ENCODE data around the gene SNTN. TPM values are rescaled to one million over a fixed set of nuclear protein-coding genes. Genes with fewer than 3 reads are reported as not detected.
"Not testable (repeated sequence)": the region's sequence is repeated elsewhere in the genome, so short reads cannot be mapped to it uniquely, and the experiment has no call there.

The SNTN gene
- total RNA-seq, 2 experiments from 2014 or later: not detected

DNA sequence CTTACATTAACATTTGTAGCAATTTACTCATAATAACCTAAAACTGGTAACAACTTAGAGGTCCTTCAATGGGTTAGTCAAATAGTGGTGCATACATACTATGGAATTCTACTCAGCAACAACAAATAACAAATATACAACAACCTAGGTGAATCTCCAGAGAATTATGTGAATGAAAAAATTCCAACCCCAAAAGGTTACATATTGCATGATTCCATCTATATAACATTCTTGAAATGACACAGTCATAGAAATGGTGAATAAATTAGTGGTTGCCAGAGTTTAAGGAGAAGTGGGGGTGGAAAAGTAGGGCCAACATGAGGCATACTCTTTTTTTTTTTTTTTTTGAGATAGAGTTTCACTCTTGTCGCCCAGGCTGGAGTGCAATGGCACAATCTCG, 12.7 kb upstream of the SNTN start:
- ChIA-PET CTCF (no interaction called here), POLR2A (no interaction called here)
- H3K27ac Mint-ChIP-seq: no peak overlapping the region
- H3K36me3 Mint-ChIP-seq (ENCODE audit: low read depth): no peaks in the 10 kb centered on the region
- no peak for DNase-seq
- peaks cover 1% of the 10 kb centered on the region for H3K9me3 Mint-ChIP-seq
- TF ChIP-seq, protein P1, sequence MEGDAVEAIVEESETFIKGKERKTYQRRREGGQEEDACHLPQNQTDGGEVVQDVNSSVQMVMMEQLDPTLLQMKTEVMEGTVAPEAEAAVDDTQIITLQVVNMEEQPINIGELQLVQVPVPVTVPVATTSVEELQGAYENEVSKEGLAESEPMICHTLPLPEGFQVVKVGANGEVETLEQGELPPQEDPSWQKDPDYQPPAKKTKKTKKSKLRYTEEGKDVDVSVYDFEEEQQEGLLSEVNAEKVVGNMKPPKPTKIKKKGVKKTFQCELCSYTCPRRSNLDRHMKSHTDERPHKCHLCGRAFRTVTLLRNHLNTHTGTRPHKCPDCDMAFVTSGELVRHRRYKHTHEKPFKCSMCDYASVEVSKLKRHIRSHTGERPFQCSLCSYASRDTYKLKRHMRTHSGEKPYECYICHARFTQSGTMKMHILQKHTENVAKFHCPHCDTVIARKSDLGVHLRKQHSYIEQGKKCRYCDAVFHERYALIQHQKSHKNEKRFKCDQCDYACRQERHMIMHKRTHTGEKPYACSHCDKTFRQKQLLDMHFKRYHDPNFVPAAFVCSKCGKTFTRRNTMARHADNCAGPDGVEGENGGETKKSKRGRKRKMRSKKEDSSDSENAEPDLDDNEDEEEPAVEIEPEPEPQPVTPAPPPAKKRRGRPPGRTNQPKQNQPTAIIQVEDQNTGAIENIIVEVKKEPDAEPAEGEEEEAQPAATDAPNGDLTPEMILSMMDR (IDR thresholded peaks at IDR 0.05): no peak
- no peaks in the 10 kb centered on the region for H3K4me1 Mint-ChIP-seq (ENCODE audit: low read depth)
- peaks cover 3% of the 10 kb centered on the region for H3K27me3 Mint-ChIP-seq
- intact Hi-C loops (cut with micrococcal nuclease): no loop called here
- no peak for ATAC-seq
- H3K4me3 Mint-ChIP-seq: no peak overlapping the region

DNA sequence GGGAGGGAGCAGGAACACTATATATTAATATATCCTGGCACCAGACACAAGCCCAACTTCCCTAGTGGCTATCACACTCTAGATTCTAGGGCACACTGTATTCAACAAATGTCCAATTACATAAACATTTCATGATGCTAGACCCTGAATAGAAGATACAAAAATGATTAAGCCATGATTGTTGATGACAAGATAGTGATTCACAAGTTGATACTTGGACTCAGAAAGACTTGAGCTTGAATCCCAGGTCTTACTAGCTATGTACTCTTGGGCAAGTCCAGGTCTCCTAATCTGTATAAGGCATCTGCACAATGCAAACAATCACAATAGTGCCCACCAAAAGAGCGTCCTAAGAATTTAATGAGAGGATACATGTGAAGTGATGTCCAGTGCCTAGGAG, 10.0 kb upstream of the SNTN start:
- Mint-ChIP-seq H3K27me3 (peaks cover 3% of the 10 kb centered on the region), H3K27ac (no peak overlapping the region), H3K4me3 (no peak overlapping the region), H3K36me3 (ENCODE audit: low read depth) (no peaks in the 10 kb centered on the region), H3K9me3 (peaks cover 1% of the 10 kb centered on the region), H3K4me1 (ENCODE audit: low read depth) (no peaks in the 10 kb centered on the region)
- POLR2A ChIA-PET: interaction anchor here (0.6 kb wide), 1 partner anchor 32 kb away, joined by 3 read pairs; no protein-coding TSS in a partner anchor
- no peak for DNase-seq
- CTCF ChIA-PET: no interaction called here
- intact Hi-C loops (cut with micrococcal nuclease): no loop called here
- TF ChIP-seq, protein P1 (IDR thresholded peaks at IDR 0.05): no peak
- no peak for ATAC-seq

DNA sequence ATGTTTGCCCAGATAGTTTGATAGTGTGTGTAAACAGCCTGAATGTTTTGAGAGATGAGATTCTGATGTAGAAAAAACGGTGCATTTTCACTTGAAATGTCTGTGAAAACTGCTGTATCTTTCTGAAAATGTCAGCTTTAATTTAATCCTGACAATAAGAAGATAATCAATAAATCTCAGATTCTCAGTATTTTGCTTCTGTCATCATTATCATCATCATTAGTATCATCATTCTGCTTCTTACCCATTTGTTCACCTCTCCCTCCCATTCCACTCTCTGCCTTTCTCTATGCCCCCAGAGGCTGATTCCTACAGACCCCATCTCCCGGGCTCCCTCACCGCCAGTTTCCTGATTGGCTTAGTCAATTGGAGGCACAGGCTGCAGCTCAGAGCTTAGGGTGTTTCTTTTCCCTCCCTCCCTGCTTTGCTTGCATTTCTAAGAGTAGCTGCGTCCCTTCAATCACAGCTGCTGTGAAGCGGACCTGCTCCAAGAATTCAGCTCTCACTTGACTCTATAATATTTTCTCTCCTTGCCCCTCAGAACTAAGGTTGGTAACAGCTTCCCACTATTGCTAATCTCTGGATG, 8.2 kb upstream of the SNTN start:
- intact Hi-C loops (cut with micrococcal nuclease): no loop called here
- Mint-ChIP-seq H3K4me3 (no peak overlapping the region), H3K27ac (no peak overlapping the region), H3K36me3 (ENCODE audit: low read depth) (no peaks in the 10 kb centered on the region), H3K27me3 (peaks cover 3% of the 10 kb centered on the region), H3K9me3 (peaks cover 3% of the 10 kb centered on the region), H3K4me1 (ENCODE audit: low read depth) (no peaks in the 10 kb centered on the region)
- ATAC-seq (no peak), DNase-seq (no peak)
- ChIA-PET POLR2A (no interaction called here), CTCF (no interaction called here)
- TF ChIP-seq, protein P1 (IDR thresholded peaks at IDR 0.05): no peak

DNA sequence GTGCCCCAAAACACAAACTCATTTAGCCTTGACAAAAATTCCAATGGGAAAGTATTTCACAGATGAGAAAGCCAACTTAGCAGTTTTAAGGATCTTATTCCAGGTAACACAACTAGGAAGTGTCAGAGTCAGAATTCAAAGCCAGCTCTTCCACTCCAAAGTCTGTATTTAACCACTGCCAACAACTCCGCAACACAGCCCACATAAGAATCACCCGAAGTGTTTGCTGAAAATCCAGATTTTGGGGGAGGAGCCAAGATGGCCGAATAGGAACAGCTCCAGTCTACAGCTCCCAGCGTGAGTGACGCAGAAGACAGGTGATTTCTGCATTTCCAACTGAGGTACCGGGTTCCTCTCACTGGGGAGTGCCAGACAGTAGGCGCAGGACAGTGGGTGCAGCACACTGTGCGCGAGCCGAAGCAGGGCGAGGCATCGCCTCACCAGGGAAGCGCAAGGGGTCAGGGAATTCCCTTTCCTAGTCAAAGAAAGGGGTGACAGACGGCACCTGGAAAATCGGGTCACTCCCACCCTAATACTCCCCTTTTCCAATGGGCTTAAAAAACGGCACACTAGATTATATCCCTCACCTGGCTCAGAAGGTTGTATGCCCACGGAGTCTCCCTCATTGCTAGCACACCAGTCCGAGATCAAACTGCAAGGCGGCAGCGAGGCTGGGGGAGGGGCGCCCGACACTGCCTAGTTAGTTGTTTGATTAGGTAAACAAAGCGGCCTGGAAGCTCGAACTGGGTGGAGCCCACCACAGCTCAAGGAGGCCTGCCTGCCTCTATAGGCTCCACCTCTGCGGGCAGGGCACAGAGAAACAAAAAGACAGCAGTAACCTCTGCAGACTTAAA, 7.3 kb upstream of the SNTN start:
- CTCF ChIA-PET; POLR2A ChIA-PET; ATAC-seq; intact Hi-C loops (cut with micrococcal nuclease); H3K27ac Mint-ChIP-seq; H3K4me1 Mint-ChIP-seq (ENCODE audit: low read depth); H3K4me3 Mint-ChIP-seq; H3K36me3 Mint-ChIP-seq (ENCODE audit: low read depth); DNase-seq; H3K27me3 Mint-ChIP-seq; H3K9me3 Mint-ChIP-seq: not testable (repeated sequence)

DNA sequence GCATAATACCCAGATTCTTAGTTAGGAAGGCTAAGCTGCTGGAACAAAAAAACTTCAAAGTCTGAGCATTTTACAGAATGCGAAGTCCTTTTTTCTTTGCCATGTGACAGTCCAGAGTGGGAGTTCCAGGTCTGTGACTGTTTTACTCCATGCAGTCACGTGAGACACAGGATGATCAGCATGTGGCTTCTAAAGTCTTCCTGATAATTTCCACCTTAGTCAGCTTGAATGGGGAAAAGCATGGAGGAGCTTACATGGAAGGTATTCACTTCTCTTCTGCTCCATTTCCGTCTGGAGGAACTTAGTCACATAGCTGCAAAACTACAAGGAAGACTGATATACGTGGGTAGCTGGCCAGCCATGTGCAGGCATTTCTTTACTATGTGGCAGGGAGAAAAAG, 1.7 kb downstream of the SNTN start:
- H3K4me1 Mint-ChIP-seq (ENCODE audit: low read depth): no peaks in the 10 kb centered on the region
- no peak overlapping the region for H3K27ac Mint-ChIP-seq
- intact Hi-C loops (cut with micrococcal nuclease): no loop called here
- POLR2A ChIA-PET: no interaction called here
- no peaks in the 10 kb centered on the region for H3K9me3 Mint-ChIP-seq
- H3K27me3 Mint-ChIP-seq: no peaks in the 10 kb centered on the region
- CTCF ChIA-PET: no interaction called here
- no peak overlapping the region for H3K4me3 Mint-ChIP-seq
- ATAC-seq (no peak), DNase-seq (no peak)
- TF ChIP-seq, protein P1 (IDR thresholded peaks at IDR 0.05): no peak
- H3K36me3 Mint-ChIP-seq (ENCODE audit: low read depth): no peaks in the 10 kb centered on the region

Data from activated CD8-positive, alpha-beta T cell treated with anti-CD3 and anti-CD28 coated beads for 36 hours (primary cell).